ENCODE measurements around the gene NIPAL3.

DNA sequence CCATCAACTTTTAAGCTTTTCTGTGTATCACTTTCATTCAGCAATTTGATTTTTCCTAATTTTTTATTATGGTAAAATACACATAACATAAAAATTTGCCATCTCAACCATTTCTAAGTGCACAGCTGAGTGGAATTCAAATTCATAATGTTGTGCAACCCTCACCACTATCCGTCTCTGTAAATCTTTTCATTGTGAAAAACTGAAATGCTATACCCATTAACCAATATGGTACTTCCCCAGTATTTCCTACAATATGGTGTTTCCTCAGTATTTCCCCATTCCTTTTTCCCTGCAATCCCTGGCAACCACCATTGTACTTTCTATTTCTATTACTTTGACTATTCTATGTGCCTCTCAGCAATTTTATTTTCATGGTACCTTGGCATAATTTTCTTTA, 8.8 kb upstream of the NIPAL3 start:
- TF ChIP-seq GATA2 (IDR thresholded peaks at IDR 0.05; ENCODE audit: low read depth, low read length) = no peak
- no peak for TF ChIP-seq GATA3 (IDR thresholded peaks at IDR 0.05; ENCODE audit: low read depth, low read length)

All from SH-SY5Y (cell line).